Endothelial cell (in vitro differentiated cells): ENCODE results near the gene ACY1. TPM values are rescaled to one million over a fixed set of nuclear protein-coding genes. Genes with fewer than 3 reads are reported as not detected.
"Not testable (repeated sequence)": the region's sequence is repeated elsewhere in the genome, so short reads cannot be mapped to it uniquely, and the experiment has no call there.

Experiments
- DNase-seq: peaks from one replicate; pipeline ENCODE4 v3.0.0; 2021; ENCODE audit warnings: low spot score
- H3K27ac Mint-ChIP-seq: one replicate; pipeline ENCODE4 v1.8.0; 2021; ENCODE audit warnings: mixed read lengths, inconsistent platforms; ENCODE audit not compliant: unreplicated experiment
- H3K27me3 Mint-ChIP-seq: one replicate; pipeline ENCODE4 v1.8.0; 2021; ENCODE audit warnings: mild to moderate bottlenecking, moderate library complexity, mixed read lengths, inconsistent platforms; ENCODE audit not compliant: unreplicated experiment
- H3K36me3 Mint-ChIP-seq: one replicate; pipeline ENCODE4 v1.8.0; 2021; ENCODE audit warnings: mild to moderate bottlenecking, low read depth, mixed read lengths, inconsistent platforms; ENCODE audit not compliant: unreplicated experiment
- H3K4me1 Mint-ChIP-seq: one replicate; pipeline ENCODE4 v1.8.0; 2021; ENCODE audit warnings: mild to moderate bottlenecking, mixed read lengths, inconsistent platforms; ENCODE audit not compliant: unreplicated experiment
- H3K4me3 Mint-ChIP-seq: one replicate; pipeline ENCODE4 v1.8.0; 2021; ENCODE audit warnings: mild to moderate bottlenecking, mixed read lengths, inconsistent platforms; ENCODE audit not compliant: unreplicated experiment
- H3K9me3 Mint-ChIP-seq: one replicate; pipeline ENCODE4 v1.8.0; 2021; ENCODE audit warnings: mixed read lengths, inconsistent platforms; ENCODE audit not compliant: unreplicated experiment
- CTCF ChIP-seq: fragments of 200-600 bp; sonication (generic); IDR thresholded peaks from one replicate; pipeline ENCODE4 v1.5.0; 2021; ENCODE audit warnings: antibody characterized with exemption; ENCODE audit not compliant: unreplicated experiment
- total RNA-seq: library from RNA; stranded (reverse); fragmentation: NEBNext Ultra II Directional; extraction: Animal tissue kit (Norgen Biotek cat#: 25700); gene quantifications from one replicate; pipeline ENCODE4 v1.2.1, GENCODE V29; 2021; ENCODE audit not compliant: unreplicated experiment

The ACY1 gene
- total RNA-seq, 1 donor from 2014 or later, result 19.8 TPM

GRCh38 chr3:52030714-52031310 lies 47.5 kb downstream of the ACY1 start:
- H3K27ac Mint-ChIP-seq, result no peak overlapping the region
- no peak for TF ChIP-seq CTCF
- H3K27me3 Mint-ChIP-seq, result peaks cover 11% of the 10 kb centered on the region
- DNase-seq, result no peak
- H3K4me3 Mint-ChIP-seq, result no peak overlapping the region
- H3K36me3 Mint-ChIP-seq, result no peaks in the 10 kb centered on the region
- H3K4me1 Mint-ChIP-seq, result peaks cover 9% of the 10 kb centered on the region
- no peaks in the 10 kb centered on the region for H3K9me3 Mint-ChIP-seq

- no peak for DNase-seq
- TF ChIP-seq CTCF, result no peak
- no peaks in the 10 kb centered on the region for H3K36me3 Mint-ChIP-seq
- peaks cover 6% of the 10 kb centered on the region for H3K27me3 Mint-ChIP-seq
- peaks cover 3% of the 10 kb centered on the region for H3K4me1 Mint-ChIP-seq
- no peak overlapping the region for H3K27ac Mint-ChIP-seq
- no peak overlapping the region for H3K4me3 Mint-ChIP-seq
- no peaks in the 10 kb centered on the region for H3K9me3 Mint-ChIP-seq
Measured at GRCh38 chr3:52031896-52032295, 48.6 kb downstream of the ACY1 start.

- Mint-ChIP-seq H3K4me3 (no peak overlapping the region), H3K27ac (no peak overlapping the region), H3K4me1 (peaks cover 3% of the 10 kb centered on the region), H3K36me3 (no peaks in the 10 kb centered on the region), H3K9me3 (no peaks in the 10 kb centered on the region), H3K27me3 (peaks cover 6% of the 10 kb centered on the region)
- no peak for TF ChIP-seq CTCF
- DNase-seq, result no peak
Measured at GRCh38 chr3:52032702-52033408, 49.5 kb downstream of the ACY1 start.

GRCh38 chr3:52033748-52034147 lies 50.4 kb downstream of the ACY1 start:
- not testable (repeated sequence) for H3K4me1 Mint-ChIP-seq, H3K4me3 Mint-ChIP-seq, H3K27me3 Mint-ChIP-seq, H3K27ac Mint-ChIP-seq, H3K36me3 Mint-ChIP-seq, H3K9me3 Mint-ChIP-seq, DNase-seq

GRCh38 chr3:52034212-52034611 lies 50.9 kb downstream of the ACY1 start:
- H3K36me3 Mint-ChIP-seq, result no peaks in the 10 kb centered on the region
- no peak for TF ChIP-seq CTCF
- no peak for DNase-seq
- no peak overlapping the region for H3K27ac Mint-ChIP-seq
- H3K9me3 Mint-ChIP-seq, result no peaks in the 10 kb centered on the region
- peaks cover 6% of the 10 kb centered on the region for H3K27me3 Mint-ChIP-seq
- peaks cover 3% of the 10 kb centered on the region for H3K4me1 Mint-ChIP-seq
- no peak overlapping the region for H3K4me3 Mint-ChIP-seq
